HG03280 (cell line): Measurements from ENCODE around the gene MESP1.

Source experiments
- ATAC-seq: cut with Tn5 transposase; IDR thresholded peaks from one replicate; pipeline ENCODE4 v1.9.1; 2021; ENCODE audit warnings: mild to moderate bottlenecking, moderate library complexity; ENCODE audit not compliant: unreplicated experiment

MESP1 gene

DNA sequence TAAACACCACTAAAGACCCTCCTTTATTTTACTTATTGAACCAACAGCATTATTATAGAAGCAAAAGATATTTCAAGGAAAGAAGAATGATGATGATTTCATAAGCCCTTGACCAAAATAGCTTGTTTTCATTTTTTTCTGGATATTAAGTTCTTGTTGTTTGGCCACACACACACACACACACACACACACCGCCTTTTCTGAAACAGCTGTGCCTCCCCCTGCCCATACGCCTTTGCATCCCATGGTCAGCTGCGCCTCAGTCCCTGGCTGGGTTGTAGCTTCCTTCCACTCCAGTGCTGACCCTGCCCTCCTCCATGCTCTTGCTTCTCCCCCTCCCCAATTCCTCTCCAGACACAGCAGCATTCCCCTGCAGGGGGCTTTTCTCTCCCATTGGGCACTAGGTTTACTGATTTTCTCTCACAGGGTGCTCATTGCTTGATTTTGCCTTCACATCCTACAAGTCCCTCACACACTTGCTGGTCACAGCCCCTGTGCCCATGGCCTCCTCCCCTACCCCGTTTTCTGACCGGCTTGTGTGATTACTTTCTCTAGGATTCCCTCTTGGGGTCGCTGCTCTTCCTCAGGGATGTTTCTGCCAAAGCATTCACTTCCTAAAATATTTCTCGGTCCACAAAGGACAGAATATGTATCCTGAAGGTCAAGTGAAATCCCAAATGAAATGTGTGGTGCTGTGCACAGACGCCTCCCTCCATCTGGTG lies 18.4 kb downstream of the MESP1 start:
- ATAC-seq: no peak

DNA sequence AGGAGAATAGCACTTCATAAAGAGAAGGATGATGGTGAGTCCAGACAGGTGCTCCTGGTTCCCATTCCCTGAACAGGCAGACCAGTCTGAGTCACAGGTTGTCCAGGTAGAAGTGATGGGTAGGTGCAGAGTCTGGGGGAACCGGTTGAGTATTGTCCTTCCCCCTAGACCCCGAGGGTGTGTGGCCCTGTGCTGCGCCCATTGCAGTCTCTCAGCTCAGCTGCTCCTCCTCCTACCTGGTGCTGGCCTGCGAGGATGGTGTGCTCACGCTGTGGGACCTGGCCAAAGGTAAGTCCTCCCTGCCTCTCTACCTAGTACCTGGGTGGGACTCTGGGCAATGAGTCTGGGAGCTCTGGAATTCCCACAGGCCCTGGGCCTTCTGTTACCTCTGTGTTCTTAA lies 19.8 kb downstream of the MESP1 start:
- ATAC-seq: no peak

DNA sequence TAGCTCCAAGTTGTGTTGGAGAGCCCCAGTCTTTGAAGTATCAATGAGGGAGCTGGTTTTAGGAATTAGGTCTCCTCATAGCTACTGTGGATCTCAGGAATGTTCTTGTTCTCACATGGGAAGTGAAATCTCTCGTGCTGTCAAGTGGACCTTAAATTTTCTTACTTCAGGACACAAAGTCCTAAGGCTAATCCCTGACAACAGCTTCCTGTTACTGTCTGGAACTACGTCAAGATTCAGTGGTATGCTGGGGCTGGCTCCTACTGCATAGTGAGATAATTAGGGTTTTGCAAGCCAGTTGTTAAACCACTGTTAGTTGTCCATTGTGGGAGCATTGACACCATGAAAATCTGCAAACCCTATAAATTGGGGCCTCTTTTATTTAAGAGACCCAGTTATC lies 22.8 kb downstream of the MESP1 start:
- no peak for ATAC-seq

DNA sequence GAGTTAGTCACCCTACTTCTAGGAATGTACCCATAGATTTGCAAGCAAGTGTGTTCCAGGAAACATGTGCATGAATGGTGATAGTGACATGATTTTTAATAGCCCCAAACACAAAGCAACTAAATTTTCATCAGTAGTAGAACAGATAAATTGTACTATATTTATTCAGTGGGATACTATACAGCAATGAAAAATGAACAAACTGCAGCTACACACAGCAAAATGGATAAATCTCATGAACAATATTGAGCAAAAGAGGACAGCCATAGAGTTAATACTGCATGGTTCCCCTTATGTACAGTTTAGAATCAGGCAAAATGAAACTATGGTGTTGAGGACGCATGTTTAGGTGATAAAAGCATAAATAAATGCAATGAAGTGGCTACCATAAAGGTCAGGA lies 26.0 kb downstream of the MESP1 start:
- ATAC-seq: no peak

DNA sequence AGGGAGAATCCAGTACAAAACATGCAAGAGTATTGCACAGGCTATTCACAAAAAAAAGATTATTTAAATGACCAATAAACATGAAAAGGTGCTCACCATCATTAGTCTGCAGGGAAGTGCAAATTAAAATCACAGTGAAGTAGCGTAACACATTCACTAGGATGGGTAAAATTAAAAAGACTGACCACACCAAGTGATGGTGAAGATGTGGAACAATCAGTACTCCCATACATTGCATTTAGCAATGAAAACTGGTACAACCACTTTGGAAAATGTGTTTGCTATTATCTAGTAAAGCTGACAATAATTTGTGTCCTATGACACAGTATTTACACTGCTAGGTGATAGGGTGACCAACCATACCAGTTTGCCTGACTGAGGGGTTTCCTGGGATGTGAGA lies 26.4 kb downstream of the MESP1 start:
- no peak for ATAC-seq

DNA sequence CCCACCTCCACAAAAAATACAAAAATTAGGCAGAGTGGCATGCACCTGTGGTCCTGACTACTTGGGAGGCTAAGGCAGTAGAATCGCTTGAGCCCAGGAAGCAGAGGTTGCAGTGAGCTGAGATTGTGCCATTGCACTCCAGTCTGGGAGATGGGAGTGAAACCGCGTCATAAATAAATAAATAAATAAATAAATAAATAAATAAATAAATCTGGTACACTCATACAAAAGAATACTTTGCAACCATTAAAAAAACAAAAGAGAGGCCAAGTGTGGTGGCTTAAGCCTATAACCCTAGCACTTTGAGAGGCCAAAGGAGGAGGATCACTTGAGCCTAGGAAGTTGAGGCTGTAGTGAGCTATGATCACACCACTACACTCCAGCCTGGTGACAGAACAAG lies 28.0 kb downstream of the MESP1 start:
- no peak for ATAC-seq

DNA sequence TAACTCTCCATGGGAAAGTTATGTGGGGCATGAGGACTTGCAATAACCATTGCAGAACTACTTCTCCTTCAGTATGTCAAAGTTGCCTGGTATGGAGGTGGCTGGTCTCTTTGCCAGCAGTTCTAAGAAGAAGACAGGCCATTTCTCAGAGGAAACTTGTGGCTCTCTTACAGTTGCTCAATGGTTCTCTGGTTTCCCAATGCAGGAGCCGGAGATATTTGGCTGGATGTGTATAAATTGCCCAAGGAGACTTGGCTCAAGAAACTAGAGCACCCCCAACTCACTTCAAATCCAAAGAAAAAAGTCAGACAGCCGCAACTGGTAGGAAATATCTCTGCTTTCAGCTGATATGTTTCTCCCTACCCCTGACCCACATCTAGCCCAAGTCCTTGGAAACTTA lies 36.3 kb downstream of the MESP1 start:
- no peak for ATAC-seq

DNA sequence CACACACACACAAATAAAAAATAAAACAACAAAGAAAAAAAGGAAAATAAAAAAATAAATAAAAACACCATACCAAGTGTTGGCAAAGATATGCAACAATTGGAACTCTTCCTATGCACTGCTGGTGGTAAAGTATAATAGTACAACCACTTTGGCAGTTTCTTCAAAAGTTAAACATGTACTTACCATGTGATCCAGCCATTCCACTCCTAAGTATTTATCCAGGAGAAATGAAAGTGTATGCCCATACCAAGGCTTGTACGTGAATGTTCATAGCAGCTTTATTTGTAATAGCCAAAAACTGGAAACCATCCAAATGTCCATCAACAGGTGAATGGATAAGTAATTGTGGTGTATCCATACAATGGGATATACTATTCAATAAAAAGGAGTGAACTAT lies 43.5 kb downstream of the MESP1 start:
- no peak for ATAC-seq

DNA sequence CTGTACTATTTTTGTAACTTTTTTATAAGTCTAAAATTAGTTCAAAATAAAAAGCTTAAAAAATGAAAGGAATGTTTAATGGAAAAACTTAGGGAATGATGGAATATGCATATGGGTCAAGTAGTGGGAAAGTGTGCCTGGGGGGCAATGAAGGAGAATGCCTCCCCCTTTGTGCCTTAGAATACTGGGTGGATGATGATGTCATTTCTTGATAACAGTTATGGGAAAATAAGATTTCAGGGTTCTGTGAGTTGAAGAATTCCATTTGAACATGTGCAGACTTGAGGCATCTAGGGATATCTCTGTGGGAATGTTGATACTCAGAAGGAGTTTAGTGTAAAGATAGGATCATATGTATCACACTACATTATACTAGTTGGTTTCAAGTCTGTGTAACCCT lies 46.6 kb downstream of the MESP1 start:
- no peak for ATAC-seq
